GM19351 (cell line): ENCODE data around the gene SH3PXD2B.
"Not testable (repeated sequence)": the region's sequence is repeated elsewhere in the genome, so short reads cannot be mapped to it uniquely, and the experiment has no call there.

Source experiments
- ATAC-seq: cut with Tn5 transposase; IDR thresholded peaks from one replicate; pipeline ENCODE4 v1.9.1; 2021; ENCODE audit warnings: mild to moderate bottlenecking, moderate library complexity; ENCODE audit not compliant: unreplicated experiment

The SH3PXD2B gene

GRCh38 chr5:172373680-172374079 lies 80.6 kb downstream of the SH3PXD2B start:
- no peak for ATAC-seq

- no peak for ATAC-seq
Measured at GRCh38 chr5:172371684-172372083, 82.6 kb downstream of the SH3PXD2B start.

DNA sequence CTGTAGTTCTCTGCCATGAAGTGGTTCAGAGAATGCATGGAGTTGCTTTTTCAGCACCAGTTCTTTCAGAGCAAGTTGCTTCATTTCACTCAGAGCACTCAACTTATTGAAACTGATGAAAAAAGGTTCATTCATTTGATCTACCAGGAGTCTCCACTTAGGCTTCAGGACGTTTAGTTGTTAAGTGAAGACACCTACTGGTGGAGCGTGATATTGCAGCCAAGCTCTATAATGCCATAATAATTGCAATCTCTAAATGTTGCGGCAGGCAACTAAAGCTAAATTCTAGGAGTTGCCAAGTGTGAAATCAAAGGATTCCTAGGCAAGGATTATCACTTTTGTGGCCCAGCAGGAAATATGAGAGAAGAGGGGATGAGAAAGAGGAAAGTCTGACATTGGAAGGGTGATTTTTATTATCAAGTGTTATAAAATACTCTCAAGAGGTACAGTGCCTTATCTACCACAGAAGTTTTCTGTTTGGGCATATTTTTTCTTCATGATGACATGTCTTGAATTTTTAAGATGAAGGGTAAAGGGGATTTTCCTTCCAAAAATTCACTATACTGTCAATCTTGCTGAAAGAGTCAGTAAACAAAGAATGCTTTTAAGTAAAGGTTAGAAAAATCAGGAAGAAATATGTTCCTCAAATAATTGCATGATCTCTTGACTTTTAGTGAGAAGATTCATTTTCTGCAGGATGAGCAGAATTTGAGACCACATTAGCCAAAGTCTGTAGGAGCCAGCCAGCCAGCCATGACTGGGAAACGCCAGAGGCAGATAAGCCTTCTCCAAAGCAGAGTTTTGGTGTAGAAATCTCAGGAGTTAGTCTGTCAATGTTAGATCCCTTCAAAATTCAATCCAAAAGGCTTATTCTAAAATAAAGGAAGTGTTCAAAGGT lies 83.4 kb downstream of the SH3PXD2B start:
- no peak for ATAC-seq

GRCh38 chr5:172370237-172370640 lies 84.1 kb downstream of the SH3PXD2B start:
- ATAC-seq: no peak

GRCh38 chr5:172368699-172369098 lies 85.6 kb downstream of the SH3PXD2B start:
- not testable (repeated sequence) for ATAC-seq

DNA sequence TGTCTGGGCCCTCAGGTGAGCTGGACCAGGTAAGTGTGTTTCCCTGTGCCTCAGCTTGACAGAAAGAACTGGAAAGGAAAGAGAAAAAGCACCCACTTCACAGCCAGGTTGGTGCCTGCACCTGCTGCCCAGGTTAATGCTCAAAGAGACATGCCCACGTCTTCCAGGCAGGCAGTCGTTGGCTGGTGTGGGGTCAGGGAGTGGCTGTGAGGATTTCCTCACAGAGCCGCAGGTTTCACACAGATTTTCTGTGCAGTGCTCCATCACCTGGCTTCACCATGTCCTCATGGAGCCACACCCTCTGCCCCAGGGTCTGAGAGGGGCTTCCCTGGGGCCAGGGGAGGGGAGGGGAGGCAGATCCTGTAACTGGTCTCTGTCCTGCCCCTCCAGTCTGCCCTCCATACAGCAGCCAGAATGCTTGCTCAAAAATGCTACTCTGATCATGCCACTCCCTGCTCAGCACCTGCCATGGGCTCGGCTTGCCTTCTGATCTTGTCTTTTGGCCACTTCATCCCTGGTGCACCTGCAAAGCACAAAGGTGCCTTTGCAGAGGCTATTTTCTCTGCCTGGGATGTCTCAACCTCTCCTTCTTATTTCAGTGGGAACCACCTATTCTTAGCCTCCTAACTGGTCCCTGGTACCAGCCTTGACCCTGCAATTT lies 88.2 kb downstream of the SH3PXD2B start:
- ATAC-seq: no peak

DNA sequence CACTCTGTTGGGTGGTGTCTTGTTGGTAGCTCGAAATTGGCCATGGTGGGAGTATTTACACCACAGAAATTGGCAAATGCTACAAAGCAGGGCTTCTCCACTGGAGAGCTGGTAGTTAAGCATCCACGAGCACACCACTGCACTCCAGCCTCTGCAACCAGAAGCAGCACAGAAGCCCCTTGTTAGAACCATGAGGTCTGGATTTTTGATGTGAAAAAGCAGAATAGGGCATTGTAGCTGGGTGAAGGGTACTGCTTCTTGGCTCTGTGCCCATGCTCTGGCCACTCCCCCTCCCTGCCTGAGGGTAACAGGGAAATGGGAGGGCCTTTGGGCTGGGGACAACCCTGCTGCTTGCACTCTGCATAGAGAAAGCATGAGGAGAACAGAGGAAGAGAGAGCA lies 89.6 kb downstream of the SH3PXD2B start:
- ATAC-seq: no peak

GRCh38 chr5:172362755-172363154 lies 91.6 kb downstream of the SH3PXD2B start:
- no peak for ATAC-seq

- peak; percentile 65 for ATAC-seq
Measured at GRCh38 chr5:172361566-172362238, 92.6 kb downstream of the SH3PXD2B start.

DNA sequence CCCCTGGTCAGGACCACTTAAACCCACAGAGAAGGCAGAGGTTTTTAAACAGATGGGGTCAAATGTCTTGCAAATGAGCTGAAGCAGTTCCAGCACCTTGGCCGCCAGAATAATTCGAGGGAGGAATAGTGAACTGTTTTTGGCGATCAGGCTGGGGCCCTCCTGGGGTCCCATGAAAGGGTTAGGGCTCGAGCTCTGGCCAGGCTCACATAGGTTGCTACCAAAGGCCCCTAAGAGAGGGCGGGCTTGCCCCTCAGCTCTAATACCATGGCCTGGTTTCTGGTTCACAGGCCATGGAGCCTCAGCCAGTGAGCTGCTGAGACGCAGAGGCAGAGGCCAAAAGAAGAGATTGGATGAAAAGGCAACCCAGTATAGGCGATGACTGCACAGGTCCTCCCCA lies 96.0 kb downstream of the SH3PXD2B start:
- ATAC-seq: no peak

- no peak for ATAC-seq
Measured at GRCh38 chr5:172356527-172356926, 97.8 kb downstream of the SH3PXD2B start.

DNA sequence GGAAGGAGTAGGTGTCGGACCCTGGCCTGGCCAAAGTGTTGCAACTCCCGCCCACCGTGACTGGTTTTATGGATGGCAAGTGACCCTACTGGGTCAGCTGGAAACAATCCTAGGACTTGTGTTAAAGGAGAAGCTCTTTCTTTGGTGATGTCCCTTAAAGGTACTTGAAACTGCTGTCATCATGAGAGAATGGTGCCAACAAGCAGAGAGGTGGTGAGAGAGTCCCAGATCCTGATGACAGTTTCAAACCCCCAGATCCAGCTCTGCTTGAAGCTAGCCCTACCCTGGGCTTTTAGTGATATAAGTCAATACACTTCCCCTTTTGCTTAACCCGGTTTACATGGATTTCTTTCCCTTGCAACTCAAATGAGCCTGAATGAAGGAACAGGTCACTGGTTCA lies 98.3 kb downstream of the SH3PXD2B start:
- no peak for ATAC-seq

DNA sequence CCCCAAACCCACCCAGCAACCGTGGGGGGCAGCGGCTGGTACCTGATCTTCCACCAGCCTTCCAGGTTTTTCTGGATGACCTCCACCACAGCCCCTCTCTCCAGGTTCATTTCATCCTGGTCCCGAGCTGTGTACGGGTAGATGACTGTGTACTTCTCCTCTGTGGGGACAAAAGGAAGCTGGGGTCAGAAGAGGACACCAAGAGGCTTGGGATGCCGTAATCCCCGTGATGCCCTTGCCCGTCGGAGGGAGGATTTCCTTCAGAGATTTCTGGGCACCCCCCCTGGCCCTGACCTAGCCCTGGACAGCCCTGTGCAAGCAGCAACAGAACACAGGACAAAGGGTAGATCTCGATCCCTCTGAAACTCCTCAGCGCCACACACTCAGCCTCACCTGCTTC lies 100.5 kb downstream of the SH3PXD2B start:
- ATAC-seq: no peak

DNA sequence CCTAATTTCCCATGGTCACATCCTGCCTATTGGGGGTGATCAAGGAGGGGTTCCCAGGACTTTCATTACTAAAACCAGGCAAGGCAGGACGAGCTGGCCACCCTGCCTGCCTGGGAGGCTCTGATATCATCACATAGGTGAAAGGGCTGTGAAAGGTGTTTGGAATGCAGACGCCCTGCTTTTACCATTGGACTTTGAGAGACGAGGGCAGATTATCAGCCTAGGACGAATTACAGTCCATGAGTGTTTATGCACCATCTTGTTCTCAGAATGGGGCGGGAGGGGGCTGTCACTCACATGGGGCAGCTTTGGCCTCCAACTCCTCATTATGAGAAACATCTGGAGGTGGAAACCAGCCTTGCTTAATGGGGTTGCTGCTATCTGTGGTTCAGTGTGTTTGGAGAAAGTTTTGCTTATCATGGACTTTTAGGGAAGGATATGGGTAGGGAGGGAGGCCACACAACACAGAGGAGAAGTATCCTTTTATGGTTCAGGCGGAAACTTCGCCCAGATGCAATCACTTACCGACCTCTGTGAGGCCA lies 101.0 kb downstream of the SH3PXD2B start:
- no peak for ATAC-seq

DNA sequence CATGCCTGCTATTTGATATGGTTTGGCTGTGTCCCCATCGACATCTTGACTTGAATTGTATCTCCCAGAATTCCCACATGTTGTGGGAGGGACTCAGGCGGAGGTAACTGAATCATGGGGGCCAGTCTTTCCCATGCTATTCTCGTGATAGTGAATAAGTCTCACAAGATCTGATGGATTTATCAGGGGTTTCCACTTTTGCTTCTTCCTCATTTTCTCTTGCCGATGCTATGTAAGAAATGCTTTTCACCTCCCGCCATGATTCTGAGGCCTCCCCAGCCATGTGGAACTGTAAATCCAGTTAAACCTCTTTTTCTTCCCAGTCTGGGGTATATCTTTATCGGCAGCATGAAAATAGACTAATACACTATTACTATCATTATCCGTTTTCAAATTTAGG lies 101.8 kb downstream of the SH3PXD2B start:
- ATAC-seq: not testable (repeated sequence)

DNA sequence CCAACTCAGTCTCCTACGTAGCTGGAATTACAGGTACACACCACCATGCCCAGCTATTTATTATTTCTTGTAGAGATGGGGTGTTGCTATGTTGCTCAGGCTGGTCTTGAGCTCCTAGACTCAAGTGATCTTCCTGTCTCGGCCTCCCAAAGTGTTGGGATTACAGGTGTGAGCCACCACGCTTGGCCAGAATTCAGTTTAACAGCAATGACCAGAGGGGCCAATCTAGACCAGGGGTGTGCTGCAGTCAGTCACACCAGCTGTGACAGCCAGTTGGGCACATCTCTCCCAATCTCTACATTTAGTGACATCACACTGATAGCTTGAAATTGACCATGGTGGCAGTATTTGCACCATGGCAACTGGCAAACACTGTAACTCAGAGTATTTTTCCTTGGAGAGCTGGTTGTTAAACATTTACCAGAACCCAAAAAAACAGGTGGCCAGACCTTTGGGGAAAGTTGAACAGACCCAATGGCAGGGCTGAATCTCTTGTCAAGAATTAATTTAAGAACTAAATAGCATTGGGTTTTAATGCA lies 103.0 kb downstream of the SH3PXD2B start:
- ATAC-seq: no peak

- ATAC-seq: no peak
Measured at GRCh38 chr5:172350212-172351181, 103.8 kb downstream of the SH3PXD2B start.

DNA sequence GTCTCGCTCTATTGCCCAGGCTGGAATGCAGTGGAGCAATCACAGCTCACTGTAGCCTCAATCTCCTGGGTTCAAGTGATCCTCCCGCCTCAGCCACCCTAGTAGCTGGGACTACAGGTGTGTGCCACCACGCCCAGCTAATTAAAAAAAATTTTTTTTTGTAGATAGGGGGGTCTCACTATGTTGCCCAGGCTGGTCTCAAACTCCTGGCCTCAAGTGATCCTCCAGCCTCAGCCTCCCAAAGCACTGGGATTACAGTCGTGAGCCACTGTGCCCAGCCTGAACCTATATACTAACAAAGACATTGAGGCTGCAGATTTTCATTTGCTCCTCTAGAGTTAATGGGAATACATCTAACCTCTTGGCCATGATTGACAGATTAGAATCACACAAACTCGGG lies 105.6 kb downstream of the SH3PXD2B start:
- not testable (repeated sequence) for ATAC-seq

DNA sequence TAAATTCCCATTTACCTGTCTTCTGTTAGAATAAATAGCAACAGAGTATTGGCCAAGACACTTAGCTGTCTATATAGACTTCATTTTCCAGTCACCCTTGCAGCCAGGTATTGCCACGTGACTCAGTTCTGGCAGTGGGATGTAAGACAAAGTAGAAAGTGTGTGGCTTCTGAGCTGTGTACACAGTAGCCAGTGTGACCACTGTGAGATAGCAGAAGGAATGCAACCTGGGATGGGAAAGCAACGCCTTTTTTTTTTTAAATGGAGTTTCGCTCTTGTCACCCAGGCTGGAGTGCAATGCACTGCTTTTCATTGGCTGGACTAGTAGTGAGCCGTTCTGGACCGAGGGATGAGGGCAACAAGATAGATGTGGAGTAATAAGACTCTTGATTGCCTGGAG lies 106.2 kb downstream of the SH3PXD2B start:
- no peak for ATAC-seq

DNA sequence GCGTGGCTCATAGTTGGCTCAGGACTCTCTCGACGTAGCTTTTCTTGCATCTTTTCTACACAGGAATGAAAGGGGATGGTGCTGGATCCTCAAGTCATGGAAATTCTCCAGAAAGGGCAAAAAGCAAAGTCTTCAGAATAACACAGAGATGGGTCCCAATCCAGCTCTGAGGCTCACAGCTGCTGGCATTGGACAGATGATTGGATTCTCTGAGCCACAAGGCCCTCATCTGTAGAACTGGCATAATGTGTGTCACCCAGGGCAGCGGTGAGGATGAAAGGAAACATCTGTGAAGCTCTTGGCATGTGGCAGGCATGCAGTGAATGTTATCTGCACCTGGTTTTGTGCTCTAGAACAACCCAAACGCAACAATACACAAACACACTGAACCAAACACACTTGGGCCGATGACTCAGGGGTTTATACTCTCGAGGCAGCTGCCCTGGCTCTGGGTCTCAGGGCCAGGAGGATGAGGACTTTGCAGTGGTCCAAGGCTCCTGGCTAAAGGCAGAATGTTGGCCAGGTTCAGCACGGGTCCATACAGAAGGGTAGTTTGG lies 106.8 kb downstream of the SH3PXD2B start:
- ATAC-seq: no peak
